Hematopoietic multipotent progenitor cell treated with erythropoietin and hydrocortisone succinate and interleukin-3 and kit ligand, for 8 days (in vitro differentiated cells): Measurements from ENCODE around the gene AMZ2.
A peak's percentile ranks its signal among the peaks of the same experiment; 100 is the strongest.
"Not testable (repeated sequence)": the region's sequence is repeated elsewhere in the genome, so short reads cannot be mapped to it uniquely, and the experiment has no call there.

Experiments
- DNase-seq: peaks from one replicate; pipeline ENCODE4 v3.0.0-alpha.2; 2015

The AMZ2 gene

GRCh38 chr17:68253426-68253825 is 5.6 kb downstream of the AMZ2 start:
- DNase-seq: not testable (repeated sequence)

GRCh38 chr17:68255151-68255550 is 7.3 kb downstream of the AMZ2 start:
- DNase-seq: no peak

DNA sequence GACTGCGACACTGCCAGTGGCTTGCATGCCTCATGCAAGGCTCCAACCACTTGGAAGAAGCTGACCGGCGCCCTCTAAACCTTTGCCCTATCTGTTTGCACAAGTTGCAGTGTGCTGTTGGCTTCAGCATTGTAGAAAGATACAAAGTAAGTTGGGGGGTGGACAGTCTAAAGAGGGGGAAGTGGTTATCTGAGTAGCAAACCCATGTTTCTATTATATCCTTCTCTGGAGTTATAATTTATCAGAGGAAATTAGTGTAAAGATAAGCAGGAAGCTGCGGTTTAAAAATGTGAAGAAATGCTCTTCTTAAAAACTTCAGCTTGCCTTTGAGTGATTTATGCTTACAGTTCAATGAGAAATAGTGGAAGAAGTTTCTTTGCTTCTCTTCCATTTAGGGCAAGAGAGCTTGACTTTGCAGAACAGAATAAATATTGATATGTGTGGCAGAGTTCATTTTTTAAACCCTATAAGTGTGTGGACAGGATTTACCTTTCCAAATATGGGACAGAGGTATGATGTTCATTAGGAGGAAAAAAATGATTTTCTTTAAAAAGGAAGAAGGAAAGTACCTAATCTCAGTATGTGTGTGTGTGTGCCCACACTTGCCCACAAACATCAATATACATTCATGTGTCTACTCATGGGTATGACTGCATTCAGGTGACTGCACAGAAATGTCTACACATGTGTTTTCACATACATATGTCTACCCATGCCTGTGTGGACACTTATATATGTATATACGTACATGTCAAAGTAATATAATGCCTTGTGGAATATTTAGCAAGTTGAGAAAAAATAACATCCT is 8.1 kb downstream of the AMZ2 start:
- peak; percentile 73 for DNase-seq

- not testable (repeated sequence) for DNase-seq
Measured at GRCh38 chr17:68256701-68257100, 8.9 kb downstream of the AMZ2 start.

DNA sequence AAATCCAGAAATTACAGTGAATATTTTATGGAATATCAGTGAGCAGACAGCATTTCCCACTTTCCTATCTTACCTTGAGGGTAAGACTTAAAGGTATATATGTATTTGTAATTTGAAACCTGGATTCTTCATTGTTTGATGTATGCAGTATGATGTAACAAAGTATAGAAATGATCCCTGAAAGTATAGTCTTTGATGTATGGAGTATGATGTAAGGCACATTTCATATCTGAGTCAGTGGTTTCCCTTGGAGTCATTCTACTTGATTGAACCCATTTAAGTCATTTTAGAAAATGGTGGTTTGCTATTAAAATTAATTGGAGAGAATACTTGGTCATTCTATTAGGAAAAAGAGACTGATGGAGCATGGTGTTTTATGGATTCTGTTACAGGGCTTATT is 10.1 kb downstream of the AMZ2 start:
- no peak for DNase-seq

DNA sequence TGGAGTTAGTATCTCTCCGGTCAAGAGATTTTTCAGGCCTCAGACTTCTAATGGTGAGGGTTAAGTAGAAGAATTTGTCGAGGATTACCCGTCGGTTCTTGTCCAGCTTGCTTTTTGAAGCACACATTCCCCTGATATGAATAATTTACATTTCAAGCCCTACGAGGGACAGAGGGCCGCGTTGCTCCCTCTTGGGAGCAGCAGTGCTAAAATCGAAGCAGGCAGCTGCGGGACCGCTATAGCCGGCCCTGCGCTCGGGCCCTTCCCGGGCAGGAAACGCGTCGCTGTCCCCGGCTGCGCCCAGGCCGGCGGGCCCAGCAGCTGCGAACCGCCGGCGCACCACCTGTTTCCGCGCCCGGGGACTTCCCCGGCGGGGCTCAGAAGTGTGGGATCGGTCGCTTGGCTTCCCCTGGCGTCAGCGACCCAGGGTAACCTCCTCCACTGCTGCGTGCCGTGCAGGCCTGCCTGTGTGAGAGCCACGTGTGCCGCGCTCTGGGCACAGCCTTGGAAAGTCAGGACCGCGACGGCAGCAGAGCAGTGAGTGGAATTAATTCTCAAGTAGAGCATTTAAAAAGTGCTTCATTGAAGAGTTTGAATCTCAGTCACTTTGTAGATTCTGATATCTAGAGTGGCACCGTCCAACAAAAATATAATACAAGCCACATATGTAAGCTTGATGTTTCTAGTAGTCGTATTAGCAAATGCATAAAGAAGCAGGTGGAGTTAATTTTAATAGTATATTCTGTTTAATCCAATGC is 11.2 kb downstream of the AMZ2 start:
- DNase-seq: peak; percentile 16

- DNase-seq: peak; percentile 35
Measured at GRCh38 chr17:68259648-68259951, 11.8 kb downstream of the AMZ2 start.

DNA sequence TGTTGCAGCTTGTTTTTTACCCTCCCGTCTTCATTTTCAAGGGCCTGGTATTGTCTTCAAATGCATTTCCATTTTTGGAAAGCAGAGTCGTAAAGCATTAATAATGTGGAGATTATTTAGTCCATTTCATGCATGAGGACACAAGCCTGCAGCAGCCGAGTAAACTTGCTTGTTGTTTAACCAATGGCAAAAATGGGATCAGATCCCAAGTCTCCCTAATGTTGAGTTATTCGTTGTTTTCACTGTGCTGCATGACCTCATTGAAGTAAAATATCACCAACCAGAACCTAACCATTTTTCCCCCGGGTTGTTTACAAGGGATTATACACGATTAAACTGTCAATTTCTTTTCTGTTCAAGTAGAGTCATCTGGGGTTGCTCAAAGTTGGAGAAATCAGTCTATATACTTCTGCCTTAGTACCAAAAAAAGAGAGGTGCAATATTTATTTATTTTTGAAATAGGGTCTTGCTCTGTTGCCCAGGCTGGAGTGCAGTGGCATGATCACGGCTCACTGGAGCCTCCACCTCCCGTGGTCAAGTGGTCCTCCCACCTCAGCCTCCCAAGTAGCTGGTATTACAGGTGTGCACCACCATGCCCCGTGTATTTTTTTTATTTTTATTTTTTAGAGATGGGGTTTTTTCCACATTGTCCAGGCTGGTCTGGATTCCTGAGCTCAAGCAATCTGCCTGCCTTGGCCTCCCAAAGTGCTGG is 12.4 kb downstream of the AMZ2 start:
- DNase-seq: no peak

GRCh38 chr17:68262467-68262866 is 14.6 kb downstream of the AMZ2 start:
- DNase-seq: not testable (repeated sequence)

GRCh38 chr17:68263101-68263681 is 15.3 kb downstream of the AMZ2 start:
- peak; percentile 50 for DNase-seq

- DNase-seq: not testable (repeated sequence)
Measured at GRCh38 chr17:68265833-68266232, 18.0 kb downstream of the AMZ2 start.

- no peak for DNase-seq
Measured at GRCh38 chr17:68273722-68274121, 25.9 kb downstream of the AMZ2 start.

GRCh38 chr17:68276339-68276738 is 28.5 kb downstream of the AMZ2 start:
- DNase-seq: not testable (repeated sequence)

DNA sequence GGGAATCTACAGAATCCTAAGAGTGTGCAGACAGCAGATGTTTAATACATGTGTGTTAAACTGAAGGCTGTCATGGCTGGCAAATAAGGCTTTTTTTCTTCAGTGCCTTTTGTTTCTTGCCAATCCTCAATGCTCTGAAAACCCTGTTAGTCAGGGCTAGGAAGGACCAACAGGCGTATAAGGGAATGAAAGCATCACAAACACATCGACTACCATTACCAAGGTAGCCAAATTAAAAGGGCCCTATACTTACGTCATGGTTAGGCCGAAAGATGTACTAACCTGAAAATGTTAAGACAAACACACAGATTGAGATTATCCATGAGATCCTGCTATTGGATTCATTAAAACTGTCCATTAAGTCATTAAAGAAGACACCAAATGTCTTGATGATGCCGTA is 30.0 kb downstream of the AMZ2 start:
- DNase-seq: no peak

- not testable (repeated sequence) for DNase-seq
Measured at GRCh38 chr17:68281965-68282364, 34.1 kb downstream of the AMZ2 start.

DNA sequence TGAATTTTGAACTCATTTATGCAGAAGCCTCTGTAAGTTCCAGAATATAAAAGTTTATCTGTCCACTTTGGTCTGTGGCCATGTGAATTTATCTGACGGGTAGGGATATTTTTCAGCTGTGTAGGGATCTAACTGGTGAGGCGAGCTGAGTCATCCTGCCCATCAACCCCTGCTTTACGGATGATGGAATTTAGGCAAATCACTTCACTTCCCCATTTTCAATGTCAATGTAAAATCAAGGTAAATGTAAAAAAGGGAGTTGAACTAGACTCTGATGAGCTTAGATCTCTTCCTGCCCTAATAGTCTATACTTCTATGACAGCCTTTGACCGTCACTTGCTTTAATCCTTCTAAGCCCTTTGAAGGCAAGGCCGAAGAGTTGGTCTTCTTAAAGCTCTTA is 40.5 kb downstream of the AMZ2 start:
- no peak for DNase-seq

- no peak for DNase-seq
Measured at GRCh38 chr17:68288804-68289203, 41.0 kb downstream of the AMZ2 start.

- no peak for DNase-seq
Measured at GRCh38 chr17:68289473-68289872, 41.6 kb downstream of the AMZ2 start.

- no peak for DNase-seq
Measured at GRCh38 chr17:68289936-68290267, 42.1 kb downstream of the AMZ2 start.

- no peak for DNase-seq
Measured at GRCh38 chr17:68290268-68290954, 42.6 kb downstream of the AMZ2 start.

DNA sequence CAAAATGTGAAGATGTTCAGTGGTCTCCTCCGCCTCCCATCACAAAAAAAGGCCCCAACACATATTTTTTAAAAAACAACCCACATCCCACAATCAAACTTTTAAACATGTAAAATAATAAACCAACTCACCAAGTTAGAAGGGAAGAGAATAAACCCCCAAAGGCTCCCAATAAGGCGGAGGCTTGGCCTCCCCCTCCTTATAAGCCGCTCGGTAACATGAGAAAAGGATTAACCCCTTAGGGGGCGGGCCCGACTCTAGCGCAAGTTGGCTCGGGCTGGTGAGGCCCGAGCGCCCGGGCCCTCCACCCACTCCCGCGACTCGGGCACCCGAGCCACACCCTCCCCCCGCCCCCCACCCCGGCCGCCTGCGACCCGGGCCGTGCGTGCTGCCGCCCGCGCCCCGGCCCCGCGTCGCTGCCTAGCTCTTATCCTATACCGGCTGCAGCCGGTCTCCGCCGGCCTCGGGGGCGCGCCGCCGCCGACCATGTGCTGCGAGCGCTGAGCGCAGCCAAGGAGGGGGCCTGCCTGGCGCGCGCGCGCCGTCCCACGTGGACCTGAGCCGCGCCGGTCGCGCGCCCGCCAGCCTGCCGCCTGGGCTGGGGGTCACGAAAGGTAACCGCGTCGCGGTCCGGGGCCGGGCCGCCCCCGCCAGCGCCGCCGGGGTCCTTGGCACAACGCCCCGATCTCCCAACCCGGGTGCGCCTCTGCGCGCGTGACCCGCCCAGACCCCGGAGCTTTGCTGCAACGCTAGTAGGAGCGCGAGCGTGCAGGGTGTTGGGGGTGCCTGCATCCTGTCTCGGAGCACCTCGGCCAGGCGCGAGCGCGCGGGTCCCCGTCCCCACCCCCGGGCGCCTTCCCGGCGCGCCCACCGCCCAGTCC is 43.4 kb downstream of the AMZ2 start, which contains the start of the genes ARSG and SLC16A6:
Gene ARSG, plus strand, starts transcription at position 541 of the 881 bp plus-strand sequence. CDS start 15,999 bp downstream, outside the sequence.
Gene SLC16A6, minus strand, starts transcription at position 173 of the 881 bp plus-strand sequence. CDS start 12,807 bp downstream, outside the sequence.
- DNase-seq: peak; percentile 44
